Brain microvascular endothelial cell (primary cell): ENCODE measurements around the gene ATG4B.
"Not testable (repeated sequence)": the region's sequence is repeated elsewhere in the genome, so short reads cannot be mapped to it uniquely, and the experiment has no call there.

ENCODE experiments used
- DNase-seq: peaks from one replicate; pipeline ENCODE4 v3.0.0-alpha.2; 2020
- H3K27ac ChIP-seq: fragments of 250-450 bp; sonication (Bioruptor Pico); 2 replicates; pipeline ENCODE4 v1.5.1; 2020; ENCODE audit warnings: mild to moderate bottlenecking, moderate library complexity
- H3K27me3 ChIP-seq: fragments of 250-450 bp; sonication (Bioruptor Pico); replicated peaks from 2 replicates; pipeline ENCODE4 v1.5.1; 2020; ENCODE audit warnings: mild to moderate bottlenecking
- H3K36me3 ChIP-seq: fragments of 250-450 bp; sonication (Bioruptor Pico); replicated peaks from 2 replicates; pipeline ENCODE4 v1.5.1; 2020; ENCODE audit warnings: mild to moderate bottlenecking
- H3K4me3 ChIP-seq: 2 replicates; pipeline ENCODE4 v1.5.1; 2011; ENCODE audit warnings: low read depth, mild to moderate bottlenecking, control low read depth, low read length, moderate library complexity
- in situ Hi-C: cut with HindIII; loops from 2 replicates; pipeline ENCODE4 v1.10.0; 2017; ENCODE audit warnings: low sequenced_read_pairs, low pct_ligation_motif_present
- TF ChIP-seq, protein P1 (sequence below): IDR thresholded peaks from 2 replicates; pipeline ENCODE4 v1.5.1; 2011; ENCODE audit warnings: low read depth, mild to moderate bottlenecking, moderate library complexity, low read length, control low read depth, inconsistent platforms; ENCODE audit errors: missing control alignments

The ATG4B gene

GRCh38 chr2:241660593-241661213, 23.2 kb downstream of the ATG4B start:
- DNase-seq = no peak
- Histone ChIP-seq H3K27ac (no peak overlapping the region), H3K4me3 (no peak overlapping the region), H3K36me3 (peaks cover 27% of the 10 kb centered on the region), H3K27me3 (no peaks in the 10 kb centered on the region)
- in situ Hi-C loops = no loop called here
- TF ChIP-seq, protein P1, sequence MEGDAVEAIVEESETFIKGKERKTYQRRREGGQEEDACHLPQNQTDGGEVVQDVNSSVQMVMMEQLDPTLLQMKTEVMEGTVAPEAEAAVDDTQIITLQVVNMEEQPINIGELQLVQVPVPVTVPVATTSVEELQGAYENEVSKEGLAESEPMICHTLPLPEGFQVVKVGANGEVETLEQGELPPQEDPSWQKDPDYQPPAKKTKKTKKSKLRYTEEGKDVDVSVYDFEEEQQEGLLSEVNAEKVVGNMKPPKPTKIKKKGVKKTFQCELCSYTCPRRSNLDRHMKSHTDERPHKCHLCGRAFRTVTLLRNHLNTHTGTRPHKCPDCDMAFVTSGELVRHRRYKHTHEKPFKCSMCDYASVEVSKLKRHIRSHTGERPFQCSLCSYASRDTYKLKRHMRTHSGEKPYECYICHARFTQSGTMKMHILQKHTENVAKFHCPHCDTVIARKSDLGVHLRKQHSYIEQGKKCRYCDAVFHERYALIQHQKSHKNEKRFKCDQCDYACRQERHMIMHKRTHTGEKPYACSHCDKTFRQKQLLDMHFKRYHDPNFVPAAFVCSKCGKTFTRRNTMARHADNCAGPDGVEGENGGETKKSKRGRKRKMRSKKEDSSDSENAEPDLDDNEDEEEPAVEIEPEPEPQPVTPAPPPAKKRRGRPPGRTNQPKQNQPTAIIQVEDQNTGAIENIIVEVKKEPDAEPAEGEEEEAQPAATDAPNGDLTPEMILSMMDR = no peak

GRCh38 chr2:241662731-241663130, 25.2 kb downstream of the ATG4B start:
- H3K27me3 ChIP-seq, in situ Hi-C loops, H3K4me3 ChIP-seq, H3K27ac ChIP-seq, DNase-seq: not testable (repeated sequence)
- peaks cover 23% of the 10 kb centered on the region for H3K36me3 ChIP-seq

- TF ChIP-seq, protein P1 = no peak
- DNase-seq = no peak
- Histone ChIP-seq H3K4me3 (peak overlapping the region; percentile 26), H3K36me3 (peaks cover 22% of the 10 kb centered on the region), H3K27ac (peak overlapping the region; percentile 95), H3K27me3 (no peaks in the 10 kb centered on the region)
- in situ Hi-C loops = no loop called here
These were observed 28.4 kb downstream of the ATG4B start for GRCh38 chr2:241665731-241666440.

- TF ChIP-seq, protein P1 = peak; percentile 15
- in situ Hi-C loops = no loop called here
- Histone ChIP-seq H3K36me3 (peaks cover 25% of the 10 kb centered on the region), H3K27me3 (no peaks in the 10 kb centered on the region), H3K4me3 (peak overlapping the region; percentile 17), H3K27ac (peak overlapping the region; percentile 25)
- DNase-seq = peak; percentile 65
These were observed 29.3 kb downstream of the ATG4B start for GRCh38 chr2:241666627-241667400.

DNA sequence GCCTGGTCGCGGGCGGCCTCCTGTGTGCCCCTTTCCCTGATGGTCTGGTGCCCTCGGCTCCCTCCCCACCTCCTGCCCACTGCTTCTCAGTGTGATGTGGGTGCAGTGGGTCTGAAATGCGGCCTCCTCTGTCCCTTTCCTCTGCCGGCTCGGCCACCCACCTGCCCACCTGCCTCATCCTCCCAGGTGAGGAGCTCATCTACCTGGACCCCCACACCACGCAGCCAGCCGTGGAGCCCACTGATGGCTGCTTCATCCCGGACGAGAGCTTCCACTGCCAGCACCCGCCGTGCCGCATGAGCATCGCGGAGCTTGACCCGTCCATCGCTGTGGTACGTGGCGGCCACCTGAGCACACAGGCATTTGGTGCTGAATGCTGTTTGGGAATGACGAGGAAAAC, 30.9 kb downstream of the ATG4B start:
- Histone ChIP-seq H3K4me3 (no peak overlapping the region), H3K27ac (no peak overlapping the region), H3K27me3 (no peaks in the 10 kb centered on the region), H3K36me3 (peaks cover 31% of the 10 kb centered on the region)
- TF ChIP-seq, protein P1 = no peak
- DNase-seq = no peak
- in situ Hi-C loops = no loop called here

DNA sequence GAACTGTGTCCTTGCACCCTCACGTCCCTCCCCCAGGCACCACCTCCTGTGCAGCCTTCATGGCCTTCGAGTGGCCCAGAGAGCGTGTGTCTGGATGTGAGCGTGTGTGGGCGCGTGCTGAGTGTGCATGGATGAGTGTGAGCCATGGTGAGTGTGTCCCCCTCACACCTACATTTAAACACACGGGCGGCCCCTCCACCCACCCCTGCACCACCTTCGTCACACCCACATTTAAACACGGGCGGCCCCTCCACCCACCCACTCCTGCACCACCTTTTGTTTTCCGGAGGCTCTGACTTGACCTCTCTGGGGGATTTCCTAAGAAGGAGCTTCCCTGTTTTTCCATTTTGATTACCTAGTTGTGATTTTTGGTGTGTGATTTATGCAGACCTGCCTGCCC, 31.3 kb downstream of the ATG4B start:
- Histone ChIP-seq H3K27me3 (no peaks in the 10 kb centered on the region), H3K36me3 (peaks cover 31% of the 10 kb centered on the region), H3K27ac (no peak overlapping the region), H3K4me3 (no peak overlapping the region)
- TF ChIP-seq, protein P1 = no peak
- no peak for DNase-seq
- in situ Hi-C loops = no loop called here
